HEK293 (cell line): ENCODE results near the gene DCUN1D1.
"Not testable (repeated sequence)": the region's sequence is repeated elsewhere in the genome, so short reads cannot be mapped to it uniquely, and the experiment has no call there.

ENCODE experiments used
- CTCF ChIA-PET: fragments of 350-600 bp; formaldehyde crosslinking; extraction: SDS; loops from one replicate; lab custom pipeline; 2021; ENCODE audit warnings: antibody characterized with exemption; lab: Yijun Ruan, JAX
- POLR2A ChIA-PET: fragments of 300-600 bp; formaldehyde crosslinking; extraction: SDS; loops from one replicate; lab custom pipeline; 2020; ENCODE audit warnings: antibody characterized with exemption, inconsistent platforms; lab: Yijun Ruan, JAX
- H3K27ac ChIP-seq: fragments of 200-500 bp; sonication (Bioruptor generic); 2 replicates; pipeline ENCODE4 v1.5.1; 2014; ENCODE audit warnings: low read depth, low read length, control low read depth, inconsistent platforms; ENCODE audit errors: extremely low read depth
- H3K36me3 ChIP-seq, 2 experiments: fragments of 200-500 bp in 1 of 2; sonication (Bioruptor generic) in 1 of 2; 1 replicate in 1 of 2; 2 replicates in 1 of 2; pipeline ENCODE4 v1.5.1; 2014 to 2017; ENCODE audit warnings: inconsistent platforms in 2 of 2, low read length in 2 of 2; ENCODE audit not compliant: control insufficient read depth in 2 of 2, insufficient read depth in 1 of 2
- H3K4me1 ChIP-seq: fragments of 200-500 bp; sonication (Bioruptor generic); 2 replicates; pipeline ENCODE4 v1.5.1; 2014; ENCODE audit warnings: mild to moderate bottlenecking, low read length, inconsistent platforms; ENCODE audit not compliant: control insufficient read depth, insufficient read depth
- H3K4me3 ChIP-seq: 2 replicates; pipeline ENCODE4 v1.5.1; 2011; ENCODE audit warnings: low read depth, mild to moderate bottlenecking, control low read depth, low read length, moderate library complexity
- H3K9me3 ChIP-seq: fragments of 200-500 bp; sonication (Bioruptor generic); 2 replicates; pipeline ENCODE4 v1.5.1; 2014; ENCODE audit warnings: low read depth, low read length, inconsistent platforms; ENCODE audit not compliant: control insufficient read depth, insufficient read depth
- FEZF1 ChIP-seq: fragments of 450-650 bp; formaldehyde crosslinking; IDR thresholded peaks from 2 replicates; pipeline ENCODE4 v1.5.1; 2016; ENCODE audit warnings: missing biosample characterization, missing genetic modification characterization
- GLI4 ChIP-seq: fragments of 450-650 bp; formaldehyde crosslinking; IDR thresholded peaks from 2 replicates; pipeline ENCODE4 v1.5.1; 2016; ENCODE audit warnings: missing biosample characterization, missing genetic modification characterization
- GLIS1 ChIP-seq: fragments of 450-650 bp; formaldehyde crosslinking; IDR thresholded peaks from 2 replicates; pipeline ENCODE4 v1.5.1; 2016; ENCODE audit warnings: missing biosample characterization, missing genetic modification characterization
- SCRT2 ChIP-seq: fragments of 450-650 bp; formaldehyde crosslinking; IDR thresholded peaks from 2 replicates; pipeline ENCODE4 v1.5.1; 2016; ENCODE audit warnings: missing biosample characterization, missing genetic modification characterization
- SETDB1 ChIP-seq: IDR thresholded peaks from one replicate; pipeline ENCODE4 v1.6.1; 2017; ENCODE audit warnings: mild to moderate bottlenecking, low read length, moderate library complexity, mixed read lengths; ENCODE audit not compliant: insufficient read length
- TRIM28 ChIP-seq: IDR thresholded peaks from 2 replicates; pipeline ENCODE4 v1.6.1; 2011; ENCODE audit warnings: low read length, control low read depth, borderline replicate concordance
- ZBTB17 ChIP-seq: fragments of 450-650 bp; formaldehyde crosslinking; IDR thresholded peaks from 2 replicates; pipeline ENCODE4 v1.5.1; 2016; ENCODE audit warnings: missing biosample characterization, missing genetic modification characterization
- ZBTB8A ChIP-seq: fragments of 450-650 bp; formaldehyde crosslinking; IDR thresholded peaks from 2 replicates; pipeline ENCODE4 v1.5.1; 2016; ENCODE audit warnings: missing biosample characterization, missing genetic modification characterization
- ZNF114 ChIP-seq: fragments of 450-650 bp; formaldehyde crosslinking; IDR thresholded peaks from 2 replicates; pipeline ENCODE4 v1.5.0; 2017; ENCODE audit warnings: missing biosample characterization, missing genetic modification characterization
- ZNF146 ChIP-seq: fragments of 450-650 bp; formaldehyde crosslinking; IDR thresholded peaks from 2 replicates; pipeline ENCODE4 v1.5.1; 2016; ENCODE audit warnings: missing biosample characterization, missing genetic modification characterization
- ZNF341 ChIP-seq: fragments of 450-650 bp; formaldehyde crosslinking; IDR thresholded peaks from 2 replicates; pipeline ENCODE4; 2016; ENCODE audit warnings: low read depth, missing biosample characterization, missing genetic modification characterization
- ZNF391 ChIP-seq: fragments of 450-650 bp; formaldehyde crosslinking; IDR thresholded peaks from 2 replicates; pipeline ENCODE4 v1.5.1; 2016; ENCODE audit warnings: low read depth, missing biosample characterization, missing genetic modification characterization, borderline replicate concordance
- ZNF600 ChIP-seq: fragments of 450-650 bp; formaldehyde crosslinking; IDR thresholded peaks from 2 replicates; pipeline ENCODE4 v1.5.1; 2016; ENCODE audit warnings: missing biosample characterization, missing genetic modification characterization
- ZNF791 ChIP-seq: fragments of 450-650 bp; formaldehyde crosslinking; IDR thresholded peaks from 2 replicates; pipeline ENCODE4 v1.5.1; 2016; ENCODE audit warnings: missing biosample characterization, missing genetic modification characterization
- TF ChIP-seq, protein P1 (sequence below): fragments of 450-650 bp; formaldehyde crosslinking; IDR thresholded peaks from 2 replicates; pipeline ENCODE4 v1.5.1; 2016; ENCODE audit warnings: missing biosample characterization, missing genetic modification characterization
- TF ChIP-seq, protein P2 (sequence below): fragments of 450-650 bp; formaldehyde crosslinking; IDR thresholded peaks from 2 replicates; pipeline ENCODE4 v1.5.1; 2016; ENCODE audit warnings: missing biosample characterization, missing genetic modification characterization

Gene DCUN1D1

DNA sequence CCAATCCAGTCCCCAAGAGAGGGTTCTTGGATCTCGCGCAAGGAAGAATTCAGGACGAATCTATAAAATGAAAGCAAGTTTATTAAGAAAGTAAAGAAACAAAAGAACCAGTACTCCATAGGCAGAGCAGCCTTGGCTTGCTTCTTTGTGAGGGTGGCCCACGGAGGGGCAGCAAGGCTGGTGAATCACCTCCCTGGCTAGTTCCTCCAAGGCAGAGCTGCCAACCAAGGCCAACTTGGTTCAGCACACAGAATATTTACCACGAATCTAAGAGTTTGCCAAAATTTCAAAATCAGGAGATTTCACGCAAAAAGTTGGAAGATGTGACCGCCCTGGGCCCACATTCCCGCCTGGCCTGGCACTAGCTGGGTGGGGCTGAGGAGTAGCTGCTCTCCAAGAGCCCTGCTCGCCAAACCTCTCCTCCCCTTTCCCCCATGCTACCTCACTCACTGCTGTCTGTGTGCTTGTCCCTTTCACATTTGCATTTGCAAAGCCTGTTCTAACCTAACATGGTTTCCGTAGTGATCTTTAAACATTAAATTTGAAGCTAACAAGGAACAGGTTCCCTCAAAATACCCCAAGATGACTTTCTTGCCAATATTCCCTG is 26.2 kb upstream of the DCUN1D1 start (continued):
- TF ChIP-seq, protein P1, sequence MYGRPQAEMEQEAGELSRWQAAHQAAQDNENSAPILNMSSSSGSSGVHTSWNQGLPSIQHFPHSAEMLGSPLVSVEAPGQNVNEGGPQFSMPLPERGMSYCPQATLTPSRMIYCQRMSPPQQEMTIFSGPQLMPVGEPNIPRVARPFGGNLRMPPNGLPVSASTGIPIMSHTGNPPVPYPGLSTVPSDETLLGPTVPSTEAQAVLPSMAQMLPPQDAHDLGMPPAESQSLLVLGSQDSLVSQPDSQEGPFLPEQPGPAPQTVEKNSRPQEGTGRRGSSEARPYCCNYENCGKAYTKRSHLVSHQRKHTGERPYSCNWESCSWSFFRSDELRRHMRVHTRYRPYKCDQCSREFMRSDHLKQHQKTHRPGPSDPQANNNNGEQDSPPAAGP = no peak

DNA sequence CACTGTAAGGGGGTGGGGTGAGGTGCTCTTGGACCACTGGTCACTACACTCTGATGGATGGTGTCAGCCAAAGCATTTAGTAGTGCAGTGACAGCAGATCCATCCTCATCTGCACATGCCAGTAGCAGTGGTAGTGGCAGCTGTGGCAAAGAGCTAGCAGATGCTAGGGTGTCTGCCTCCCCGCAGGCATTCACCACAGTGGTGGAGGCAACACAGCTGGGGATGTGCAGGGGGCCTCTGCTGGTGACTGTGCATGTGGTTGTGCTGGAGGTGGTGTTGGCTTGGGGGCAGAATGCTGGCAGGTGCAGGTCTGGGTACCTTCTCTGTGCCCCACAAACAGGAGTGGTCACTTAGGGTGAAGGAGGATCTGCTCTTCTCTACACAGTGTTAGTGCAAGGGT is 19.4 kb upstream of the DCUN1D1 start:
- H3K4me3 ChIP-seq = no peak overlapping the region
- ChIA-PET POLR2A (no interaction called here), CTCF (no interaction called here)
- H3K36me3 ChIP-seq = no peaks in the 10 kb centered on the region
- TF ChIP-seq TRIM28 = no peak
- TF ChIP-seq ZNF600 (tag by site-specific recombination) = no peak
- TF ChIP-seq ZBTB8A = no peak
- peak; percentile 70 for TF ChIP-seq GLIS1 (tag by site-specific recombination)
- no peak for TF ChIP-seq GLI4 (tag by site-specific recombination)
- TF ChIP-seq SCRT2 (tag by site-specific recombination) = no peak
- H3K4me1 ChIP-seq = no peaks in the 10 kb centered on the region
- H3K27ac ChIP-seq = no peak overlapping the region
- H3K9me3 ChIP-seq = no peaks in the 10 kb centered on the region

DNA sequence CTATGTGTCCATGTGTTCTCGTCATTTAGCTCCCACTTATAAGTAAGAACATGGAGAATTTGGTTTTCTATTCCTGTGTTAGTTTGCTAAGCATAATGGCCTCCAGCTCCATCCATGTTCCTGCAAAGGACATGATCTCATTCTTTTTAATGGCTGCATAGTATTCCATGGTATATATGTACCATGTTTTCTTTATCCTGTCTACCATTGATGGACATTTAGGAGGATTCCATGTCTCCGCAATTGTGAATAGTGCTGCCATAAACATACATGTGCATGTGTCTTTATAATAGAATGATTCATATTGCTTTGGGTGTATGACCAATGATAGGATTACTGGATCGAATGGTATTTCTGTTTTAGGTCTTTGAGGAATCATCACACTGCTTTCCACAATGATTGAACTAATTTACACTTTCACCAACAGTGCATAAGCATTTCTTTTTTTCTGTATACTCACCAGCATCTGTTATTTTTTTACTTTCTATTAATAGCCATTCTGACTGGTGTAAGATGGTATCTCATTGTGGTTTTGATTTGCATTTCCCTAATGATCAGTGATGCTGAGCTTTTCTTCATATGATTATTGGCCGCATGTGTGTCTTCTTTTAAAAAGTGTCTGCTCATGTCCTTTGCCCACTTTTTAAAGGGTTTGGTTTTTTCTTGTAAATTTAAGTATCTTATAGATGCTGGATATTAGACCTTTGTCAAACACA is 13.3 kb upstream of the DCUN1D1 start:
- CTCF ChIA-PET = interaction anchor here (0.6 kb wide), 1 partner anchor 90 kb away, joined by 4 read pairs; no protein-coding TSS in a partner anchor
- POLR2A ChIA-PET, H3K4me3 ChIP-seq, H3K9me3 ChIP-seq, H3K36me3 ChIP-seq, H3K4me1 ChIP-seq, H3K27ac ChIP-seq: not testable (repeated sequence)
- peak; percentile 54 for TF ChIP-seq ZNF146
- TF ChIP-seq, protein P2, sequence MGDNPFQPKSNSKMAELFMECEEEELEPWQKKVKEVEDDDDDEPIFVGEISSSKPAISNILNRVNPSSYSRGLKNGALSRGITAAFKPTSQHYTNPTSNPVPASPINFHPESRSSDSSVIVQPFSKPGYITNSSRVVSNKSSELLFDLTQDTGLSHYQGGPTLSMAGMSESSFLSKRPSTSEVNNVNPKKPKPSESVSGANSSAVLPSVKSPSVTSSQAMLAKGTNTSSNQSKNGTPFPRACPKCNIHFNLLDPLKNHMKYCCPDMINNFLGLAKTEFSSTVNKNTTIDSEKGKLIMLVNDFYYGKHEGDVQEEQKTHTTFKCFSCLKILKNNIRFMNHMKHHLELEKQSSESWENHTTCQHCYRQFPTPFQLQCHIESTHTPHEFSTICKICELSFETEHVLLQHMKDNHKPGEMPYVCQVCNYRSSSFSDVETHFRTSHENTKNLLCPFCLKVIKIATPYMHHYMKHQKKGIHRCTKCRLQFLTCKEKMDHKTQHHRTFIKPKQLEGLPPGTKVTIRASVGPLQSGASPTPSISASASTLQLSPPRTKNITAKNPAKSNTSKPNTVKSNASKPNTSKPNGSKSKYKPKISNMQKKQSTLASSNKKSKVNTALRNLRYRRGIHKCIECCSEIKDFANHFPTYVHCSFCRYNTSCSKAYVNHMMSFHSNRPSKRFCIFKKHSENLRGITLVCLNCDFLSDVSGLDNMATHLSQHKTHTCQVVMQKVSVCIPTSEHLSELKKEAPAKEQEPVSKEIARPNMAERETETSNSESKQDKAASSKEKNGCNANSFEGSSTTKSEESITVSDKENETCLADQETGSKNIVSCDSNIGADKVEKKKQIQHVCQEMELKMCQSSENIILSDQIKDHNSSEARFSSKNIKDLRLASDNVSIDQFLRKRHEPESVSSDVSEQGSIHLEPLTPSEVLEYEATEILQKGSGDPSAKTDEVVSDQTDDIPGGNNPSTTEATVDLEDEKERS (tag by site-specific recombination) = 0 out of 2 replicates have a peak, but pooled peaks have one; percentile 23

DNA sequence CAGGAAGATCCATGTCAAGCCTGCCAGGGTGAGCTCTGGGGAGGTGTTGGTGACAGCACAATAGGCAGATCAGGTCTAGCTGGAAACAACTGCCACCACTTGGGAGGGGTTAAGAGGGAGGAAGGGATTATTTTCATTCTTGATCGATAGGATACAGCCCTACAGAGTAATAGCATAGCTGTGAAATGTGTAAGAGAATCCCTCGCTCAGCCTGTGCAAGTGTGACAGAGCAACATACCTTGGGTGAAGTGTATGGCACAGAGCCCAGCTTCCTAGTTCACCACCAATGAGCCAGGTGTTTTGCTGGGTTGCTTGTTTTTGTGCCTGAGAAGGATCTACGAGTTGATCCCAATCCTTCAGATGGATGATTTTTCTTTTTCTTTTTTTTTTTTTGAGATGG is 9.2 kb upstream of the DCUN1D1 start:
- CTCF ChIA-PET = no interaction called here
- Histone ChIP-seq H3K27ac (no peak overlapping the region), H3K9me3 (no peaks in the 10 kb centered on the region), H3K4me3 (no peak overlapping the region), H3K4me1 (no peaks in the 10 kb centered on the region), H3K36me3 (no peaks in the 10 kb centered on the region)
- TF ChIP-seq ZNF114 (tag by site-specific recombination) (no peak), ZBTB17 (0 out of 2 replicates have a peak, but pooled peaks have one; percentile 18), ZNF341 (tag by site-specific recombination) (peak; percentile 85), ZNF791 (tag by site-specific recombination) (no peak), SETDB1 (no peak), FEZF1 (tag by site-specific recombination) (no peak), ZNF391 (tag by site-specific recombination) (no peak)
- POLR2A ChIA-PET = no interaction called here
